Hematopoietic multipotent progenitor cell treated with erythropoietin and hydrocortisone succinate and interleukin-3 and kit ligand, for 8 days (in vitro differentiated cells): ENCODE results near the gene CHSY3.

Experiments
- DNase-seq: peaks from one replicate; pipeline ENCODE4 v3.0.0-alpha.2; 2015

CHSY3 gene

DNA sequence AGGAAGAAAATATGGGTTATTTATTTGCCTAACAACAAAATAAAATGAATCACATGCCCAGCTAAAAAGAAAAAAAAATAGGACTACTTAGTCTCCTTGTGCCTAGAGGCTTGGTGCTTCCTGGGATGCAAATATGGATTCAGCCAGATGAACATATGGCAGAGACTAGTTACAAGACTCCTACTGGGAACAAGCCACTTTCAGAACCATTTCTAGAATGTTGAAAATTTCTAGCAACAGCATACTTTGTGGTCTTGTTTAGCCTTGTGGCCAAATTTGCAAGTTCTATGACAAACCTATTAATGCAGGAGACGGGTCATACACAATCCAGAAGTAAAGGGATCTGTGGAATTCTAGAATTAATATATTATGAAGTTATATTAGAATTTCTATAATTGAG is 198.7 kb downstream of the CHSY3 start:
- no peak for DNase-seq

DNA sequence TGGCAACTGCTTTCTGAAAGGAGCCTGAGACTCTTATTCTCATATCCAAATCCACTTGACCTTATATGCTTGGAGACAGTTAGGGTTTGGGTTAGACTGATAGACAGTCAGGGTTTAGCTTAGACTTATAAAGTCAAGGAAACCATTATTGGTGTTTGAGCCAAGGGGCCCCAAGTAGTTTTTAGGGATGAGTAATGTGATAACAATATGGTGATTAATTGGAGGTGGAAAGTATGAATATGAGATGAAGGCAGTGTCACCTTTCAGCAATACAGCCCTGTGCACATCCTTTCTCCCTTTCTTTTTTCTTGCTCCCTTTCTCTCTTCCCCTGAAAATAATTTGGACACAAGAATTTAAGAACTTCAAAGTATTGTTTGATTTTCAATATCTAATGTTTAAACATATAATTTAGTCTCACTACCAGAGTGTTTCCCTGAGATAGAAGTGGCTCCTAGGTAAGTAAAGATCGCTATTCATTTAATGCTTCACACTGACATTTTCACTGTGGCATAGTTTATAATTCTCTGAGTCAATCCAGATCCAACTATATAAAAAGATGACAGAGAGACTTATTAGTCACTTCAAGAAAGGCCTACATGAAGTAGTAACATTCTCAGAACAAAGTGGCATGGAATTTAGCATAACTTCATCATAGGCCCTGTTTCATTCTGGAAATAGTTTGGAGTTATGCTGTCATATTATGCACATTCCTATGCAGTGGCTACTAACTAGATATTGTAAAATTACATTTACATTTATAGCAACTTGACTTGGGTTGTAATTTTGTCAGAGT is 200.8 kb downstream of the CHSY3 start:
- no peak for DNase-seq

DNA sequence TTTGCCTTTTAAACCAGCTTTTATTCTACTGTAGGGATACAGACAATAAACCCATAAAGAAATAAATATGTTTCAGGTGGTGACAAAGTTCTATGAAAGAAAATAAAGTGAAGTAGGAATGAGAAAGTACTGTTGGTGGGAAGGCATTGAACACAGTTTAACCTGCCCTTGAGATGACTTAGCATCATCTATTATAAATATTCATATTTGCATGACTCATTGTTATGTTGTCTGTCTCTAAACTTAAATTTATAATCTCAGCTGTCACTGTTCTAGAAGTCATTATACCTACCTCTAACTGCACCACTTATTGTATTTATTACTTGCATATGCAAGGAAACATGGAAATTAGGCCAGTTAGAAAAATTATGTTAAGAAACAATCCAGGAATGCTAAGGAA is 202.2 kb downstream of the CHSY3 start:
- no peak for DNase-seq

DNA sequence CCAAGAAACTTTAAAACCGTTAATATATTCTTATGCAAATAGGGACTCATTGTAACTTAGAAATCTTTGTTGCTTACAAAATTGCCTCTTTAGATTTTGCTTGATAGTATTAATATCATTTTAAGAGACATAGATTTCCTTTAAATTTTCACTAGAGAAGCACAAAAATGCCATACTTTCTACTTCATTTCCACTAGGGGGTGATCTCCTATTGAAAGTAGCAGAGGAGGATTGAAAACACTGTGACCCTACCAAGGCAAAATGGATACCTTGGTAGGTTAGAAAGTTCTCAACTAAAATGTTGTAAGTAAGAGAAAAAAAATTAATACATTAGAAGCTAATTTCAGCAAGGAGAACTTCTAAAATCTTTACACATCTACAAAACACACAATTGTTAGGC is 204.9 kb downstream of the CHSY3 start:
- DNase-seq: peak; percentile 37

DNA sequence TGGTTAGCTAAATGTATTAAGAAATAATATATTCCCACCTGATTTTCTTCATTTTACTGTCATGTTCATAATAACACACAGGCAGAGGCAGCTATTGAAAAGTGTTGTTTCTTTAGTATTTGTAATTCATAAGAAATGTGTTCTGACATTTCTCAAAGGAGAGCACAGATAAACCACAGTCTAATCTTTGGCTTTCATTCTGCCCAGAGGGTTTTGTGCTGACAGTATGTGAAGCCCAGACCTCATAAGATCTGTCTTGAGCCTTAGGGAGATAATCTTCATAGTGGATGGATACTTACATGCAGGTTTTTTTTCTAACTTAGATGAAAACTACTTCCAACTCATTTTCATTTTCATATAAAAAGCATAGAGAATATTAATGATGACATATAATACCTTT is 206.1 kb downstream of the CHSY3 start:
- no peak for DNase-seq

DNA sequence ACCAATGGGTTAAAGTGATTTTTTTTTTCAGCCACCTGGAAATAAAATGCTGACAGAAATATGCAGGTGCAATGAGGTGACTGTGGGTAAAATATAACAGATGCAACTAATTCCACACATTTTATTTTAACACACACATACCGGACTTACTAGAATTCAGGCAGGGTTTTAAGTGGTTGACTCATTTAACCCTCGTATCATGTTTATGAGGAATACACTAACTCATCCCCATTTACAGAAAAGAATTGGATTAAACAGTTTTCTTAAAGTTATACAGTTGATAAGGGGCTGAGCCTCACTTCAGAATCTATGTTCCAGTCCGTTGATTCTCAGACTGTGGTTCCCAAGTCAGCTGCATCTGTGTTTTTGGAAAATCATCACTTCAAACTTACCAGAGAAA is 207.5 kb downstream of the CHSY3 start:
- no peak for DNase-seq

DNA sequence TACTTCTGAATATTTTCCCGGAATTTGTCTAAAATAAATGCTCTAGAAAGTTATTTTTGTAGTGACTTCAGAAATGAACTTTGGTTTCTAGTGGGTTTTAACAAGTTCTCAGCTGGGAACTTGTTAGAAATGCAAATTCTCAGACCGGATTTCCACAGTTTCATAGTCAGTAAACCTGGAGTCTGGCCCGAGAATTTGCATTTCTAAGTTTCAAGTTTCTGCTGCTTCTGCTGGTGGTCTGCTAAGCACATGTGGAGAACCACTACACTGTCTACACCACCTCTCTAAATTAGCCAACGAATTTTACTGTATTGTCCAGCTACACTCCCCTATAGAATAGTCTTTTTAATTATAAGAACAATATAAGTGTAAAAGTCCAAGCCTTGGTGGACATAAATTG is 208.0 kb downstream of the CHSY3 start:
- DNase-seq: no peak

DNA sequence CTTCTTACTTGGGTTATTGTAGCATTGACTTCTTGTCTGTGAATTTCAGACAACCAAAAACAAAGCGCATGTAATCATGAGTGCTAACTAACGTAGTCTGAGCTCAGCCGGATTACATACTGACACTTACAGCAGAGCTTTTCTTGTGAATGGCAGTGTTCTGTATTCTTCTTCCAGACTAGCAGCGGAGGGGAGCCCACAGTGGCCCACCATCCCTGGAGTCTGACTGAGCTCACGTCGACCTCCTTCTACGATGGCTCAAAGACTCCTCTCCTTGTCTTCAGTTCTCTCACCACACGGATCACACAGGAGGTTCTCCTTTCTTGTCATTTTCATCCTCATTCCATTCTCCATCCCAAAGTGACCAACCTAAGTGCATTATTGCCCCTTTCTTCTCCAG is 211.4 kb downstream of the CHSY3 start:
- no peak for DNase-seq

DNA sequence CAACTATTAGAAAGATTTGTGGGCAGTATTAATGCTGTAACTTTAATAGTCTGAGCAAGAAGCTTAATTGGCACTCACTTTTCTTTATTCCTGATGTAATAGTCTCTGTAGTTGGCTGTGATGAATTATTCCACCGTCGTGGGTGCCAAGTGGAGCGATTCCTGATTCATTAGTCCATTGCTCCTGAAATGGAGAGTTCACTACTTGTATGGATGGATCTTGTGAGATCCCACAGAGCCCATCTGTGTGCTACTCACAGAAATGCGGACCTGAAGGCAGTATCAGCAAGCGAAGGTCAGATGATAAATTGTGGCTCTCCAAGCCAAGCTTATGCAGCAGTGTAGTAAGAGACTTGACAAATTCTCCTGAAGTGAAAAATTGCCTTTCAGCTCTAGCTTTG is 212.2 kb downstream of the CHSY3 start:
- no peak for DNase-seq

DNA sequence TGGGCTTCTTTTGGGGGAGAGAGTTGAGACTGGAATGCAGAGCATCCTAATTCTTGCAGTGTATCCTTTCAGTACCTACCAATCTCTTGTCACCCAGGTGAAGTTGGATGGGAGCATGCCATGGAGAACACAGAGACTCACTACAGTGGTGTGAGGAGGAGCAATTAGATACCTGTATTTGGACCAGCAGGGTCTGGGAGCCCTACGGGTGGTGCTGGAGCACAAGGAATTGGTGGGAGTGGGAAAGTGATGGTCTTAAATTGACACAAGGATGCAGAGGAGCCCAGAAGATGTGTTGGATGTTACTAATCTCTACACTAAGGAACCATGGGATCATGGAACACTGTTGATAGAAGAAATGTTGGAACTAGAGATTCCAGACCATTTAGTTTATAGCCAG is 212.7 kb downstream of the CHSY3 start:
- no peak for DNase-seq

DNA sequence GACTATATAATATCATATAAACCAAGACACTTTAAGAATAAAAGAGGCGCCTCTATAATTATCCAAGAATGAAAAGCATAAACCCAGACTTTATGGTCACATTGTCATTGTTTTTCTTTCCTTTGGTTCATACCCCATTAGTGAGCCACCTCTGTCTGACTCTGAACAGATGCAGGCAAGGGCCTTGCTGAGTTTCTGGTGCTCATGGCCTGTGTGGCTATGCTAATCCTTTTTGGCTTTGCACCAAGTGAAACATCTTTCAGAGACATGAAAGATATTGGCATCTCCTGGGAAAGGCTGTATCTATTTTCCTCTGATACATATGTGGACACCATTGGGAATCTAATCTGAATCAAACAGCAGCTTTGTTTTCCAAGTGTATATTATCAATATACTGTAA is 222.5 kb downstream of the CHSY3 start:
- no peak for DNase-seq

DNA sequence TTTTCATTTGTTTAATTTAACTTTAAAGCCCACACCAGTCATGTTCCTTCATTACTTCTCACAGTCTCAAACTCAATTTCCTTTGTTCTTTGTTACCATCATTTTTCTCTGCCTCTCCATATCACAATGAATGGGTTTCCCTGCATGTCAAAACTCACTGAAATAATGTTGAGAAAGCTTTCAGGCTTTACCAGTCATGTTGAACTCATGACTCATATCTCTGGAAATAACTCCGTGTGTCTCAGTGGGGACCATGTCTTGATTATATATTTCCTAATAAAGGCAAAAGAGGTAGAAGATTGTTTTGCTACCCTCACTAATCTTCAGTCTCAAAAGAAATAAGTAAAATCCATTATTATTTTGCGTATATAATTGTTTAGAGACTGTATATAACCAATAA is 231.2 kb downstream of the CHSY3 start:
- DNase-seq: no peak

DNA sequence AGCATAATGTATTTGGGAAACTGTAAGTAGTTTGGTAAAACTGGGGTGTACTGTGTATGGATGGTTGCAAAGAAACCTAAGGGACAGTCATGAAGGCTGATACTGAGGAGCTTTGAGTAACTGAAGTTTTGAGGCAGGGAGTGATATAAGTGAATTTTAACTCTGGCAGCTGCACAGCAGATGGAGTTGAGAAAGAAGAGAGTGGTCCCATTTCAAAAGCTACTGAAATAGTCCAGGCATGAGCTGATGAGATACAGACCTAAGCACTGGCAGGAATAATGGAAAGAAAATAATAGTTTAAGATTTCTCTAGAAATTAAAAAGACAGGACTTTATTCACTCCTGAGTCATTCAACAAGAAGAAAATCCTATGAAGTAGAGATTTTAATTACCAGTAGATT is 232.0 kb downstream of the CHSY3 start:
- no peak for DNase-seq

DNA sequence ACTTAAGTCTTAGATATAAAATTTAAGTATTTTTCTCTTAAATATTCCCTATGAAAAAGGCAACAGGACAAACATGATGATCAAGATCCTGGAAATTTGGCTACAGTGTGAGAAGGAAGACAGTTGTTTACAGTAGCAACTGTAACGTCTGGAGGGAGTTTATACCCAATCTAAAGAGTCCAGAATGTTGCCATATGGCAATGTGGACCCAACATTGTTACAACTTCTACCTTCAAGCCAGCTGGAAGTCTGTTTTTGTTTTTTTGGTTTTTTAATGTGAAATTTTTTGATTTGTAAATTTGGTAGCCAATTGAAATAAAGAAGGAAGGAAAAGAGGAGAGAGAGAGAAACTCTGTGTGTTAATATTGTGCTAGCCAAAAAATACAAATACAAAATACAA is 233.4 kb downstream of the CHSY3 start:
- no peak for DNase-seq

DNA sequence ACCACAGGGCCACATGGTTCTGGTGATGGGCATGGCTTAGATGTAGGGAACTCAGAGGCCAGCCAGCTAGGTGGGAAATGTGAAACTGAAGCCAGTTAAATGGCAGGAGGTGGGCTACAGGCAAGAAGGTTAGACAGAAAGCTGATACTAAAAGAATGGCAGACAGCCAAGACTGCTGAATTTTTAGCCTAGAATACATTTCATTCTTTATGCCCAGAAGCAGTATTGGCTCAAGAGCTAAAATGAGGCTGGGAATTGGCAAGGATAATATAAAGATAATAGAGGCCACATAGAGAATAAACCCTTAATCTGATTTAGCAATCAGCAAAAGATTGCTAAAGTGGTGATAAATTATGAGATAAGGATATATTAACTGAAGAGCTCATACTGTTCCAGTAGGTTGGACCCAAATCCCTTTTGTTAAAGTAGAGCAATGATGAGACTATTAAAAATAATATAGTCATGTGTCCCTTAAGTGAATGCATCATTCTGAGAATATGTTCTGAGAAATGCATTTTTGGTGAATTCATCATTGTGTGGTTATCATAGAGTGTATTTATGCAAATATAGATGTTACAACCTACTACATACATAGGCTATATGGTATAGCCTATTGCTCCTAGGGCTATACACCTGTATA is 234.3 kb downstream of the CHSY3 start:
- no peak for DNase-seq

DNA sequence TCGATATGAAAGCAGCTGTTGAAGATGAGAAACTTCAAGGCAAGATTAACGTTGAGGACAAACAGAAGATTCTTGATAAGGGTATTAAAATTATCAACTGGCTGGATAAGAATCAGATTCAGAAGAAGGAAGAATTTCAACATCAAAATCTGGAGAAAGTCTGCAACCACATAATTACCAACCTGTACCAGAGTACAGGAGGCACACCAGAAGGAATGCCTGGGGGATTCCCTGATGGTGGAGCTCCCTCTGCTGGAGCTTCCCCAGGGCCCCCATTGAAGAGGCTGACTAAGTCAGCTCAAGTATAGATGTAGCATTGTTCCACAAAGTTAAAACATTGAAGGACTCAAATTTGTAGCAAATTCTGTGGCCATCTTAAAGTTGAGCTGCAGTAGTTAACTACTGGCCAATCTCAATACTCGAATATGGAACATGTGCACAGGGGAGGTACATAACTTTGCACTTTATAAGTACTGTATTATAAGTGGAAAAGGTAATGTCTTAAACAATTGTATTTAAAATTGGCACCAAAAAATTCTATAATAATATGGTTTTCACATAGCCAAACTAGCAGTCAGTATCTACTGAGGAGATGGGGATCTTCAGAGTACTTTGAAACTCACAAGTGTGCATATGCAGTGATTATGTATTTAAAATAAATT is 237.5 kb downstream of the CHSY3 start:
- peak; percentile 18 for DNase-seq

DNA sequence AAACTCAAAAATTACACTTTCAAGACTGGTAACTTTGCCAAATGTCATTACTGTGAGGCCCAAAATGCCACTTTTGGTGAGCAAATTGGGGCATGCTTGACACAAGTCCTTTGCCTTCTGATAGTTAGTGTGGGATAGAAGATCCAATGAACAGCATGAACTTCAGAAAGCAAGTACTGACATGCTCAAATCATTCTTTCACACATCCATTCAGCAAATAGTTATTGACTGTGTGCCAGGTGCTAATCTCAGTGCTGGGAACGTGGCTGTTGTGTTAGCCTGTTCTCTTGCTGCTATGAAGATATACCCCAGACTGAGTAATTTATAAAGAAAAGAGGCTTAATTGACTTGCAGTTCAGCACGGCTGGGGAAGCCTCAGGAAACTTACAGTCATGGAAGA is 247.0 kb downstream of the CHSY3 start:
- no peak for DNase-seq

DNA sequence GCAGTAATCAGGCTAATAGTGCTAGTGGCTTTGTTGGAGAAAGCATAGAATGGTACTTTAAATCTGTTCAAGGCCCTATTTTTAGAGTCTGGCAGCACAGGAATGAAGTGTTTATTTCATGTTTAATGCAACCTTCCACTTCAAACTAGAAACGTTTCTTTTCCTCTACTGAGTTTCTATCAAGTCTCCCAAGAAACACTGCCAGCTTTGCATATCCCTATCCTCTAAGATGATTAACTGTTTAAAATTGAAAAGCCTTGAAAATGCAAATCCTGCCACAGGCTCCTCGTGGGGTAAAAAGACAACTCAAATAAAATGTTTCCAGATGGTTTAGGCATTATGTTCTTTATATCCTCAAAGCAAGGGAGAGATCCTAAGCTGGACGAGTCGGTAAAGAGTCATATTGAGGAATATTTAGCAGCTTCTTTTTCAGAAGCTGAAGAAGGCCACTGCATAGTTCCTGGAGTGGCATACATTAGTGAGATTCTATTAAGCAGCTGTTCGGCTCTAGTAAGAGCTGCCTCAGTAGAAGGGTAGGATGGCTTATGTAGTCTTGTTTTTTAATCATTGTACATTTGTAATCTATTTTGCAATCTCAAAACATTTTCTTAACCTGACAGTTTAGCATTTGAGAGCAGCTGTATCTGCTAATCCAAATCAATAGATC is 251.2 kb downstream of the CHSY3 start:
- no peak for DNase-seq

DNA sequence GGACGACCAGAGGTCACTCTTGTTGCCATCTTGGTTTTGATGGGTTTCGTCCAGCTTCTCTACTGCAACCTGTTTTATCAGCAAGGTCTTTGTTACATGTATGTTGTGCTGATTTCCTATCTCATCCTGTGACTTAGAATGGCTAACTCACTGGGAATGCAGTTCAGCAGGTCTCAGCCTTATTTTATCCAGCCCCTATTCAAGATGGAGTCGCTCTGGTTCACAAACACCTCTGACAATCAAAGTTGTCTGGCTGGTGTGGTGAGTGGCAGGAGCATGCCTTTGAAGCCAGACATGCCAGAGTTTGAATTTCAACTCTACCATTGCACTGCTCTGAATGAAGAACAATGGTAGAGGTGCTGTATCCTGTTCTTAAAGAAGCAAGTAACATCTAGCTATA is 253.8 kb downstream of the CHSY3 start:
- DNase-seq: no peak

DNA sequence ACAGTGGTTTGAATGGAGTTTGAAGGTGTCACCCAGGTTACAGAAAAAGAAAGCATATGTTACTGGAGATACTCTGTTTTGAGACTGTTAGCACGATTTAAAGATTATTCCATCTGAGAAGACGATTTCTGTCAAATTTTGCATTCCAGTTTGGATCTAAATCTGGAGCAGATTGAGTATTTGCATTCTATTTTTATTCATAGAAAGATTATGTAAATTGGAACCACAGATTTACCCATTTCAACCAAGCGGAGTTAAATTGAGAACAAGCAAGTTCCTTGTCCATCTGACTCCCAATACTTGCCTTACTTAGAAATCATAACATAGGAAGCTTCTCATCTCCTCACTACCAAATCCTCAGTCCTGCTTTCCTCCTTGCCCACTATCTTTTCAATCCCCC is 255.7 kb downstream of the CHSY3 start:
- DNase-seq: no peak

DNA sequence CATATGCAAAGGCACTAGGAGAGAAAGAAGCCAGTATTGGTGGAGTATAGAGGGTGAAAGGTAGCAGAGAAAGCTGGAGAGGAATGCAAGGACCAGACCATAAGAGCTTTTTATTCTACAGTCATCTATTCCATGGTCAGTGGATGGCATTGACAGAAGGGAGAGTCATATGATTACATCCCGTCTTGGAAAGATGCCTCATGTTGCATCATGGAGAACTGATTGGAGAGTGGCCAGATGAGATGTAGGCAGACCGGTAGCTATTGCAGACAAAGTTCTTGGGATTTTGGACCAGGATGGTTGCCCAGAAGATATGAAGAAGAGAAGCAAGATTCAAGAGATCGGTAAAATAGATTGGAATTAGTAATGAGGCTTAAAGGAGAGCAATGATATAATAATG is 260.7 kb downstream of the CHSY3 start:
- DNase-seq: no peak

DNA sequence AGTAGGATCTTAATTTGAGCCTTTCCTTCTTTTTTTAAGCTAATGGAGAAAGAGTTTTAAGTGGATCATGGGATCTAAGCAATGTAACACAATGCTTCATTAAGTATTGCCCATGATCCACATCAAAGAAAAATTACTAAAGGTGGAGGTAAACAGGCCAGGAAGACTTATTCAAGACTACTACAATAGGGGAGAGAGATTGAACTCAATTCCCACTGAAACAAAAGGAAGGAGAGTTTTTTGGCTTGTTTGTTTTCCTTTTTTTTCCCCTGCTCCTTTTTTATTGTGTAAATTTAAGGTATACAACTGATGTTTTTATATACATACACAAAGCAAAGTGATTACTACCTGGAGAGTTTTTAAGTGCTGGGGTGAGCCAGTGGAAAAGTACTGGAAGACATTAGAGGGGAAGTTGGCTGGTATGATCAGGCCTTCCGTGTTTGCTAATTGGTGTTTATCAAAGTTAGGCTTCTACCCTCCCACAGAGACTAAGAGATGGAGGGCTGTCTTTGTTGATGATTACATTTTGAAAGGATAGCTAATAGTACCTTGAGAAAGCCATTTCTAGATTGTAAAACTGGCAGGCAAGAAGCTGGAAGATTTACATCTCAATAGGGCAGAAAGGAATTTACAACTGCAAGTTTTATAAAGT is 262.7 kb downstream of the CHSY3 start:
- DNase-seq: no peak

DNA sequence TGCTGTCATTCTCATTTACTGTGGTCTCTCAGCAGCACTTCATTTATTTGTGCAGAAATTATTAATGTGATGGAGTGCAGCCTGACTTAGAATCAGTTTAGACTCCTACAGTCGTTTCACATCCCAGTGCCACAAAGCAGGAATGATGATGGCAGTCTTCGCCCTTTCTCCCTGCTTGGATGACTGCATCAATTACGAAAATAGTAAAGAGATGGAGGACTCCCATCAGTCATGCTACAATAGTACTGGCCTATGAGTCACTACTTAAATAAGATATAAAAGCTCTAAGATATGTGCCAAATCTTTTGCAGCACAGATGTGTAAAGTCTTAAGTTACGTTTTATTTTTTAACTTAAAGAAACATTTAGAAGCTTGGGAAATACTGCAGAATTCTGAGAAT is 263.9 kb downstream of the CHSY3 start:
- DNase-seq: no peak
